ENCODE measurements around the gene CCDC183. TPM values are rescaled to one million over a fixed set of nuclear protein-coding genes. Genes with fewer than 3 reads are reported as not detected.

Gene CCDC183
- total and polyA plus RNA-seq, 8 donors: 0.44 to 11.7 (median 10.0) TPM; not detected in 1

DNA sequence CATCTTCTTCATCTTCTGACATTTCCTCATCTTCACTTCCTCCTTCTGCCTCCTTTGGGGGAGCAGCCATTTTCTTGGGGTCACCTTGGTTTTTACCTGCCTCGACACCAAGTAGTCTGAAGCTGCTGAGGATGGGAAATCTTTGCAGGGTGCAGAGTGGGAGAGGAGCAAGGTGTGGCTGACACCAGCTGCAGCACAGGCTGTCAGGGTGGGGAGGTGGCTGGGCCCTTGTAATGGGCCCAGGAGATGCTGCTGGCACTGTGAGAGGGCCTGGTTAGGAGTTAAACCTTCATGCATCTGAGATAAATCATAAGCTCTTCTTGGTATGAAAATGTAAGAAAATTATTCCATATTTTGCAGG, 19.3 kb downstream of the CCDC183 start:
- Histone ChIP-seq H3K9me3 (no peaks in the 10 kb centered on the region), H3K27me3 (no peaks in the 10 kb centered on the region), H3K27ac (no peak overlapping the region), H3K36me3 (peaks cover 0 to 43% of the 10 kb centered on the region in 2 donors), H3K4me1 (peaks cover 0 to 8% of the 10 kb centered on the region in 2 donors), H3K4me3 (no peak overlapping the region)
- intact Hi-C loops (cut with DNase I): no loop called here
- DNase-seq (peak in 1 of 4 donors; percentile 2), ATAC-seq (no peak)
- TF ChIP-seq, protein P1, sequence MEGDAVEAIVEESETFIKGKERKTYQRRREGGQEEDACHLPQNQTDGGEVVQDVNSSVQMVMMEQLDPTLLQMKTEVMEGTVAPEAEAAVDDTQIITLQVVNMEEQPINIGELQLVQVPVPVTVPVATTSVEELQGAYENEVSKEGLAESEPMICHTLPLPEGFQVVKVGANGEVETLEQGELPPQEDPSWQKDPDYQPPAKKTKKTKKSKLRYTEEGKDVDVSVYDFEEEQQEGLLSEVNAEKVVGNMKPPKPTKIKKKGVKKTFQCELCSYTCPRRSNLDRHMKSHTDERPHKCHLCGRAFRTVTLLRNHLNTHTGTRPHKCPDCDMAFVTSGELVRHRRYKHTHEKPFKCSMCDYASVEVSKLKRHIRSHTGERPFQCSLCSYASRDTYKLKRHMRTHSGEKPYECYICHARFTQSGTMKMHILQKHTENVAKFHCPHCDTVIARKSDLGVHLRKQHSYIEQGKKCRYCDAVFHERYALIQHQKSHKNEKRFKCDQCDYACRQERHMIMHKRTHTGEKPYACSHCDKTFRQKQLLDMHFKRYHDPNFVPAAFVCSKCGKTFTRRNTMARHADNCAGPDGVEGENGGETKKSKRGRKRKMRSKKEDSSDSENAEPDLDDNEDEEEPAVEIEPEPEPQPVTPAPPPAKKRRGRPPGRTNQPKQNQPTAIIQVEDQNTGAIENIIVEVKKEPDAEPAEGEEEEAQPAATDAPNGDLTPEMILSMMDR (IDR thresholded peaks at IDR 0.05): no peak

DNA sequence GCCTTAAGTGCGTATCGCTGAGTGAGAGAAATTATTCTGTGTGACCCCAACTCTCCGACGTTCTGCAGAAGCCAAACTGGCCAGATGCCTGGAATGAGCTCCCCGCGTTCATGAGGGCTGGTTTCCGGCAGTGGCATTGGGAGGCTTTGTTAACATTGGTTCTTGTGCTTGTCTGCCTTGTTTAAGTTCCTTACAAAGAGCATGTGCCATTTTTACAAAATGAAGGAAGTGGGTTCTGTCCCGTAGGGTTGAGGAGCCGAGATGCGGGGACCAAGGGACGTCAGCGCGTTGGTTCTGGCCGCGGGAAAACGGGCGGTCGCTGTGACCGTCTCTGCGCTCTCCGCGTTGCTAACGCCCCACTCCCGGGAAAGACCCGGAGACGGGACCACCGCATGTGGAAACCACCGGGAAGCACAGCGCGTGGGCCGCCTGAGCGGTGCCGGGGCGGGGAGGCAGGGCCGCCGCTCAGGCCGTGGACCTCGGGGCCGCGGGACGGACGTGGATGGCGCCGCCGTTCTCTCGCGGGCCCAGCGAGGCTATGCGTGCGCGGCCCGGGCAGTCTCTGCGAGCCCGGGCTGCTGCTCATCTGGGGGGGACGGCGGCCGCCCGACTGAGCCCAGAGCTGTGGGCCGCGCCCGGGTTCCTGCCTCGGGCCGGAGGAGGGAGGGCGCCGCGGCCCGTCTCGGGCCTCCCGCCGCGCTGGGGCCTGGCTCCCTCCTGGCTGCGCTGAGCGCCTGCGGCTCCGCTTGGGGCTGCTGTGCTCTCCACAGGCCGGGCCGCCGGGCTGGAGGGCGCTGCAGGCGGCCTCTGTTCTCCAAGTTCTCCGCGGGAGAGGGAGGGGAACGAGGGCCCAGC, 25.1 kb downstream of the CCDC183 start:
- peak overlapping the region; percentile 9 to 26 for H3K4me3 ChIP-seq
- H3K36me3 ChIP-seq: peaks cover 0 to 43% of the 10 kb centered on the region in 2 donors
- DNase-seq (peak in 1 of 4 donors; percentile 75), ATAC-seq (peak; percentile 35)
- H3K9me3 ChIP-seq: no peaks in the 10 kb centered on the region
- intact Hi-C loops (cut with DNase I): no loop called here
- peaks cover 0 to 17% of the 10 kb centered on the region in 2 donors for H3K4me1 ChIP-seq
- no peak overlapping the region for H3K27ac ChIP-seq
- TF ChIP-seq, protein P1 (IDR thresholded peaks at IDR 0.05): no peak
- peaks cover 0 to 7% of the 10 kb centered on the region in 2 donors for H3K27me3 ChIP-seq

GRCh38 chr9:136821826-136822544, 25.8 kb downstream of the CCDC183 start:
- Histone ChIP-seq H3K27ac (no peak overlapping the region), H3K4me3 (no peak overlapping the region), H3K9me3 (no peaks in the 10 kb centered on the region), H3K36me3 (peaks cover 0 to 49% of the 10 kb centered on the region in 2 donors), H3K4me1 (peaks cover 0 to 17% of the 10 kb centered on the region in 2 donors), H3K27me3 (peaks cover 0 to 7% of the 10 kb centered on the region in 2 donors)
- intact Hi-C loops (cut with DNase I): no loop called here
- TF ChIP-seq, protein P1 (IDR thresholded peaks at IDR 0.05): no peak
- ATAC-seq (no peak), DNase-seq (peak in 1 of 4 donors; percentile 61)

DNA sequence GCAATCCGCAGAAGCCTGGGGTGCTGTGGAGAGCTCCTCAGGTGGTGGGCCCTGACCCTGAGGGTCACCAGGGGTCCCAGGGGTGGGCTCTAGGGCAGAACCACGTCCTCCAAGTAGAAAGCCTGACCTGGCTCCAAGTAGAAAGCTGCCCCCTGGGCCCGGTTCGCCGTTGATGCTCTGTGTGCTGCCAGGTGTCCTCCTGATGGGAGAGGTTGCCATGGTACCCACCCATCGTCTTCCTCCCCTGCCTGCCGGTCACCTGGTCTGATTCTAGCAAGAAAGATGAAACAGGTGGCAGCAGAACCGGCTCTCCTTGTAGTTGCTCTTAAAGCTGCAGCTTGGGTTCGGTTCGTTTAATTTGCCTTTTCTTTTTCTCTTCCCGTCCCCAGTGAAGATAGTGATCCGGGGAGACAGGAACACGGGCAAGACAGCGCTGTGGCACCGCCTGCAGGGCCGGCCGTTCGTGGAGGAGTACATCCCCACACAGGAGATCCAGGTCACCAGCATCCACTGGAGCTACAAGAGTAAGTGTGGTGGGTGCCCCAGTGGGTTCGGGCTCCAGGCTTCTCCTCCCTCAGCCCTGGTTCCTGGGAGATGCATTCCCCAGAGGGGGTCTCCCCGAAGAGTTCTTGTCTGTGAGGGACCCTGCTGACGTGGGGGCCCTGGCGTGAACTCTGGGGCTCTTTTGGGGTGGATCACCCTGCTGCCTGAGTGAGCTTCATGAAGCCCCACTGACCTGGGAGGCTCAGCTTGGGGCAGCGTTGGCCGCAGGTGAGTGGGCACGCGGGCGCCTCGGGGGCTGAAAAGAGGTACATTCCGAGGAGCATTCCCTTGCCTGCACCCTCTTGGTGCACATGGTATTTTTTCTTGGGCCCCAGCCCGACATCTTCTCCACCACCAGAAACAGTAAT, 27.3 kb downstream of the CCDC183 start:
- Histone ChIP-seq H3K36me3 (peaks cover 0 to 56% of the 10 kb centered on the region in 2 donors), H3K9me3 (no peaks in the 10 kb centered on the region), H3K4me1 (peaks cover 0 to 17% of the 10 kb centered on the region in 2 donors), H3K27ac (no peak overlapping the region), H3K27me3 (peaks cover 0 to 7% of the 10 kb centered on the region in 2 donors), H3K4me3 (no peak overlapping the region)
- DNase-seq (peak in 1 of 4 donors; percentile 61), ATAC-seq (no peak)
- intact Hi-C loops (cut with DNase I): no loop called here
- TF ChIP-seq, protein P1 (IDR thresholded peaks at IDR 0.05): no peak
